ACC112 (cell line): ENCODE measurements around the gene GAS7.

Experiments
- H2AFZ ChIP-seq: fragments of 200-600 bp; sonication (generic); one replicate; pipeline ENCODE4 v1.6.0; 2017; ENCODE audit warnings: antibody characterized with exemption, low read length; ENCODE audit not compliant: unreplicated experiment
- H3K27ac ChIP-seq: fragments of 200-600 bp; sonication (generic); 2 replicates; pipeline ENCODE4 v1.5.1; 2014; ENCODE audit warnings: low read depth, mild to moderate bottlenecking, antibody characterized with exemption, low read length, moderate library complexity
- H3K27me3 ChIP-seq: fragments of 200-600 bp; sonication (generic); 2 replicates; pipeline ENCODE4 v1.6.1; 2014; ENCODE audit warnings: mild to moderate bottlenecking, antibody characterized with exemption, low read length, moderate library complexity, mixed read lengths; ENCODE audit not compliant: insufficient read depth
- H3K36me3 ChIP-seq: fragments of 200-600 bp; sonication (generic); 2 replicates; pipeline ENCODE4 v1.6.1; 2016; ENCODE audit warnings: mild to moderate bottlenecking, antibody characterized with exemption, low read length, moderate library complexity, mixed read lengths; ENCODE audit not compliant: insufficient read depth
- H3K4me1 ChIP-seq: fragments of 200-600 bp; sonication (generic); one replicate; pipeline ENCODE4 v1.6.1; 2016; ENCODE audit warnings: low read length, mixed read lengths; ENCODE audit not compliant: insufficient read depth, unreplicated experiment, control insufficient read depth
- H3K4me3 ChIP-seq: fragments of 200-600 bp; sonication (generic); 2 replicates; pipeline ENCODE4 v1.5.1; 2014; ENCODE audit warnings: mild to moderate bottlenecking, low read depth, low read length
- H3K79me2 ChIP-seq: fragments of 200-600 bp; sonication (generic); one replicate; pipeline ENCODE4 v1.6.0; 2016; ENCODE audit warnings: low read length; ENCODE audit not compliant: control insufficient read depth, unreplicated experiment, insufficient read depth

The GAS7 gene

DNA sequence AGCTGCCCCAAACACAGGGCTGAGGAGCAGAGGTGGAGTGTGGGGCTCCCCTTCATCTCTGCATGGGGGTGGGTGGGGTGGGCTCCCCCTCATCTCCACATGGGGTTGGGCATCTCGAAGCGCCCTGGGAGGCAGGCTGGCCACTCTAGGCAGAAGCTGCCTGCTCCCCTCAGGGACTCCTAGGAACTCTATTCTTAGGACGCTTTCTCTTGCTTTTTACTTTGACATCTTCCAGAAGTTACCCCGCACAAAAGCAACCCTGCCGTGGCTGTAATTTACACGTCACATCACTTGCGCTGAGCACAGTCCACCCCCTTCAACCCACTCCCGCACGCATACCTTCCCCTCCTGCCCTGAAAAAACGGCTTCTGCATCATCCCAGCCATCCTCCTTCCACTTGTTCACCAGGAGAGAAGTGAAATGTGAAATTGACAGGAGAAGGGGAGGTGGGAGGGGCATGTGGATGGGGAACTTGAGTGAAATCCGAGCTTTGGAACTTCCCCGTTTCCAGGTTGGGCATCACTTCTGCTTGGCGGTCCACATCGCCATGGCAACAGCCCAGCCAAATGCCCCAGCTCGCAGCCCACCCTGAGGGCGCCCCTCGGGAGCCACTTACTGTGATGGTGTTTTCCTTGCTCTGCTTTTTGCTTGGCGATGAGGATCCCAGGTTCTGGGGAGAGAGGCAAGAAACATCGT, 239.7 kb downstream of the GAS7 start:
- no peaks in the 10 kb centered on the region for H3K79me2 ChIP-seq
- H3K27me3 ChIP-seq: no peaks in the 10 kb centered on the region; the same call in 1 of the 2 replicates
- no peaks in the 10 kb centered on the region for H3K4me1 ChIP-seq
- no peak overlapping the region for H2AFZ ChIP-seq
- H3K4me3 ChIP-seq: no peak overlapping the region
- H3K36me3 ChIP-seq: no peaks in the 10 kb centered on the region
- H3K27ac ChIP-seq: no peak overlapping the region

DNA sequence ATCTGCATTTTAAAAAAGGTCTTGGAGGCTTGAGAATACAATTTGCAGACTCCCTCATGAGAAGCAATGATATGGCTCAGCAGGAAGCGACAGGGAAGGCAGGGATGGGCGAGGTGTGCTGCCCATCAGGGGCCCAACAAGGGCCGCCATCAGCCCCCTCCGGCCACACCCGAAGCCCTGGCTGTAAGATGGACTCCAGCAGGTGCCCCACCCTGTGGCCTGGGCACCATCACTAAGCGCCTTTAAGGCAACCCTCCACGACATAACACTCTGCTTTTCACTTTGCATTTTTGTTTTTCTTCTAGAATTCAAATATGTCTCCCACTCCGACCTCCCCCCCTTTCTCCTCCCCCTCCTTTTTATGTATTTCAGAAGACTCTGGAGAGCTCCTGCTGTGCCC, 241.2 kb downstream of the GAS7 start:
- no peaks in the 10 kb centered on the region for H3K4me1 ChIP-seq
- H3K36me3 ChIP-seq: no peaks in the 10 kb centered on the region
- no peak overlapping the region for H2AFZ ChIP-seq

DNA sequence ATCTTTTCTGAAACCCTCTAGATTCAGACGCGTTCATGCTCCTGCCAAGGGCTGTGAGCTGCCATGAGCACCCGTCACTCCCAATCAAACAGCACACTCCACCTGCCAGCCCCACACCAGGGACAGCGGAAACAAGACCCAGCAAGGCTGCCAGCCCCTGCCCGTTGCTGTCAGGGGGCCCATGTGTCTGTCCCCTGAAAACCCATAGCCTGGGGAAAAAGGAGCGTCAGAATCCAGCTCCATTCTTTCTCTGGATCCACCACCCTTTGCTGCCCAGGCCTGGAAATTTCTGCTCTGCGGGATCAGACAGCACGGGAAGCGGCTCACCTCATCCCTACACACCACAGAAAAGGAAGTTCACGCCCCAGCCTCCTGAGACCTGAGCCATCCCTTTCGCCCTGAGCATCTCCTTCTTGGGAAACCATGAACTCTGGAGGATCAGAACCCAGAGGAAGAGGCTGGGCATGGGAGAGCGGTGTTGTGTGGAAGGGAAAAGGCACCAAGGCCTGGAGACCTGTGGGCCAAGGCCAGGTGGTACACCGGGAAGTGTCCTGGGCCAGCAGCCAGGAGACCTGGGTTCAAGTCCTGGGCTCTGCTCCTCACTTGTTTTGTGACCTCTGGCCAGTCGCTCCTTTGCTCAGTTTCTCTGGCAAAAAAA, 241.8 kb downstream of the GAS7 start:
- Histone ChIP-seq H3K27ac (no peak overlapping the region), H3K4me1 (no peaks in the 10 kb centered on the region), H3K79me2 (no peaks in the 10 kb centered on the region), H3K4me3 (no peak overlapping the region), H3K36me3 (no peaks in the 10 kb centered on the region), H3K27me3 (no peaks in the 10 kb centered on the region; the same call in 1 of the 2 replicates), H2AFZ (no peak overlapping the region)

More for the DNA sequence above, 241.2 kb downstream of the GAS7 start:
- Histone ChIP-seq H3K4me3 (no peak overlapping the region), H3K27me3 (no peaks in the 10 kb centered on the region; the same call in 1 of the 2 replicates), H3K79me2 (no peaks in the 10 kb centered on the region), H3K27ac (no peak overlapping the region)

DNA sequence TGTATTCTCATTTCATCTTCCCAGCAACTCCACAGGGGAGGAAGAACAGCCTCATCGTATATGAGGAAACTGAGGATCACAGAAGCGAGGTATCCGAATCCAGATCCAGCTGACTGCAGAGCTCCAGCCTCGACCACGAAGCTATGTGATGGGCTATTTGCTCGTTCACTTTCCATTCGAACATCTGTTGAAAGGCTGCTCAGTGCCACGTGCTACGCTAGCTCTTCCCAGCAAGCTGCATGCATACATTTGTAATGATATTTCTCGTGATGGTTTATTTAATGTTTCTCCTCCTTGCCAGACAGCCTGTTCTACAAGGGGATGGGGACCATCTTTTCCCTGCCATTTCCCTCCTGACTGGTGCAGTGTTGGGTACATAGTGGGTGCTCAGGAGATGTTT, 244.9 kb downstream of the GAS7 start:
- no peak overlapping the region for H2AFZ ChIP-seq
- no peak overlapping the region for H3K4me3 ChIP-seq
- no peaks in the 10 kb centered on the region for H3K27me3 ChIP-seq
- H3K27ac ChIP-seq: no peak overlapping the region
- no peaks in the 10 kb centered on the region for H3K79me2 ChIP-seq
- H3K4me1 ChIP-seq: no peaks in the 10 kb centered on the region
- no peaks in the 10 kb centered on the region for H3K36me3 ChIP-seq

DNA sequence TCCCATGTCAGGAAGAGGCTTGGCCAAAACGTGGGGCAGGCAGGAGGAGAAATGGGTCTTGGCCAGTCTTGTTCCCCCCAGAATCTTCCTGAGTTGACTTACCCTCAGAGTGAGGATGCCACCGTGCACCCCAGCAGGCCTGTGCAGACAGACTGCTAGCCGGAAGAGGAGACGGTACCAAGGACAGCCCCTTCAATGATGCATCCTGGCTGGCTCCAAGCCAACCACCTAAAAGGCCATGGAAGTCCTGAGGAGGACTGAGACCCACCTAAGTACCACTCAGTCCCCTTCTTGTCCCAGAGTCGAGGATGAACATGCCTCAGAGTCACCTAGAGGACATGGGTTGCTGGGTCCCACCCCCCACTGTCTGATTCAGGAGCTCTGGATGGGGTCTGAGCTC, 246.6 kb downstream of the GAS7 start:
- Histone ChIP-seq H3K79me2 (no peaks in the 10 kb centered on the region), H3K27ac (no peak overlapping the region), H3K4me1 (no peaks in the 10 kb centered on the region), H3K4me3 (no peak overlapping the region), H2AFZ (no peak overlapping the region), H3K27me3 (no peaks in the 10 kb centered on the region), H3K36me3 (no peaks in the 10 kb centered on the region)

DNA sequence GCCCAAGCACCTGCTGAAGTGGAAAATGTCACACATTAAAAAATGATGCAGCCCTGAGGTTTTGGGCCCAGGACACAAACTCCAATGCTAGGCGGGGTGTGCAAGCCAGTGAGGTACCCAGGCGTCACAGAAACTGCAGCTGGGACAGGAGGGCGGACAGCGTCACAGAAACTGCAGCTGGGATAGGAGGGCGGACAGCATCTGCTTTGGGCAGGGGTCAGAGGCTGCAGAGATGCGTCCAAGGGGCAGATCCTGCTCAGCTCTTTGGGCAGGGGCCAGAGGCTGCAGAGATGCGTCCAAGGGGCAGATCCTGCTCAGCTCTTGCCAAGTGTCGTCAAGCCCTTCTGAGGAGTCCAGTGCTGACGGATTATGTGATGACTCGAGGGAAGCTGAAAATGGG, 249.5 kb downstream of the GAS7 start:
- Histone ChIP-seq H2AFZ (no peak overlapping the region), H3K4me1 (no peaks in the 10 kb centered on the region), H3K36me3 (no peaks in the 10 kb centered on the region), H3K79me2 (no peaks in the 10 kb centered on the region), H3K4me3 (no peak overlapping the region), H3K27ac (no peak overlapping the region), H3K27me3 (no peaks in the 10 kb centered on the region)

DNA sequence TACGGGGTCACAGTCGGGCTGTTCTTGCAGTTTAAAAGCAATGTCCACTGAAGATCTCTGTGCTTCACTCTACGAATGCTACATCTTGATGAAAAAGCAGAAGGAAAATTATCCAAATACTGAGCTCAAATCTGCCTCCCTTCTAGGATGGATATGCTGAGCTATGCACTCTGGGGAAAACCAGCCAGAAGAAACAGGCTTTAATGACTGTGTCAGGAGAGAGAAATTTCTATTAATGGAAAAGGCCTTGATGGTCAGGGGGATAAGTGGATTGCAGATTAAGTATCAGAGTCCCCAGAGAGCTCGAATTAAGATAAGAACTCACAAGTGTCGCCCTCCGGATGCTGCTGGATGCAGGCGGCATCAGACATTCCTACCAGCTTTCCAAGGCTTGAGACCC, 253.7 kb downstream of the GAS7 start:
- Histone ChIP-seq H3K4me3 (no peak overlapping the region), H3K27ac (no peak overlapping the region), H2AFZ (no peak overlapping the region), H3K4me1 (no peaks in the 10 kb centered on the region), H3K27me3 (no peaks in the 10 kb centered on the region), H3K36me3 (no peaks in the 10 kb centered on the region), H3K79me2 (no peaks in the 10 kb centered on the region)

DNA sequence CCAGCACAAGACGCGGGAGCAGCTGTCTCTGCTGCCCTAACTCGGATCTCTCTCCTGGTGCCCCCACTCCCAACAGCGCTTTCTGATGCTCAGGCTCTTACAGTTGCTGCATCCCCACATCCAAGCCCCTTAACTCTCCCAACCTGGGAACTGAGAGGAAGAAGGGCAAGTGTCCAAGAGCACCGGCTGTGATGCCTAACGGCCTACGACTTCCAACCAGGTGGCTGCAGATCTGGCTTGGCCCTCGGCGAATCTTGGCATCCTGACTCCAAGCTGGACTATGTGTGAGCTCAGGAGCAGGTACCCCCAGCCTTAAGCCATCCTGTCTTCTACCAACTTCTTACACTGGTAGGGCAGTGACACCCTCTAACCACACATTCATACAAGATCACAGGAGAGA, 255.1 kb downstream of the GAS7 start:
- Histone ChIP-seq H3K4me1 (no peaks in the 10 kb centered on the region), H3K27ac (no peak overlapping the region), H3K4me3 (no peak overlapping the region), H3K27me3 (no peaks in the 10 kb centered on the region), H3K79me2 (no peaks in the 10 kb centered on the region), H2AFZ (no peak overlapping the region), H3K36me3 (no peaks in the 10 kb centered on the region)

DNA sequence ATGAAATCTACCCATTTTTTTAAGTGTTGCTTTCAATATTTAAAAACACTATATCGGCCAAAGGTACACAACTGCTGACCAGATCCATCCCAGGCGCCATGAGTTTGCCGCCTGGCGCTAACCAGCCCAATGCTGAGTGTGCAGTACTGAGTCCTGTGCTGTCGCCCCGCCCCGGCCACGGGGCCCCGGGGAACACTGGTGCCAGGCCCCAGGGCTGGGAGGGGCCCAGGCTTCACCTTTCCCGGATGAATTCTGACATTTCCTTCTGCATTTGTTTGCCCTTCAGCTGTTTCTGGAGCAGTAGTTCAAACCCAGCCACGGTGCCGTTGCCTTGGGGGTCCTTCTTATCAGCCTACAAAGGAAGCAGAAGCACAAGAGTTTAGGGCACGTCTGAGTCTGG, 255.5 kb downstream of the GAS7 start:
- Histone ChIP-seq H3K79me2 (no peaks in the 10 kb centered on the region), H3K27ac (no peak overlapping the region), H3K27me3 (no peaks in the 10 kb centered on the region), H3K4me3 (no peak overlapping the region), H3K36me3 (no peaks in the 10 kb centered on the region), H2AFZ (no peak overlapping the region), H3K4me1 (no peaks in the 10 kb centered on the region)

DNA sequence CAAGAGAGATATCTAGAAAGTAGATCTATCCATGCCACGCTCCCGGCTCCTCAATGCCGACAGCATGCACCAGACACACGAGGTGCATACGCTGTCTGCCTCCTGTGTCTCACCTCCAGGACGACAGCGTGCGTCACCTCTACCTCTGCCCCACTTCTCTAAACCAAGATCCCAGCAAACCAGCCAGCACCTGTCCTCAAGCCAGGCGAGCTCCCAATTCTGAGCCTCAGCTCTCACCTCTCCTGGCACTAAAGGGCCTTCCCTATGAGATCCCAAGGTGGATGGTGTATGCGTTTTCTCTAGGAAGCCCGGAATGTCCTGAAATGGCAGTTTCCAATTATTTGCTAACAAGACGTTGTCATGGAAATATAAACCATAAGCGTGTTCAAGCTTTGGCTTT, 257.1 kb downstream of the GAS7 start:
- Histone ChIP-seq H3K4me1 (no peaks in the 10 kb centered on the region), H3K27ac (no peak overlapping the region), H3K27me3 (no peaks in the 10 kb centered on the region), H3K4me3 (no peak overlapping the region), H3K79me2 (no peaks in the 10 kb centered on the region), H3K36me3 (no peaks in the 10 kb centered on the region), H2AFZ (no peak overlapping the region)

DNA sequence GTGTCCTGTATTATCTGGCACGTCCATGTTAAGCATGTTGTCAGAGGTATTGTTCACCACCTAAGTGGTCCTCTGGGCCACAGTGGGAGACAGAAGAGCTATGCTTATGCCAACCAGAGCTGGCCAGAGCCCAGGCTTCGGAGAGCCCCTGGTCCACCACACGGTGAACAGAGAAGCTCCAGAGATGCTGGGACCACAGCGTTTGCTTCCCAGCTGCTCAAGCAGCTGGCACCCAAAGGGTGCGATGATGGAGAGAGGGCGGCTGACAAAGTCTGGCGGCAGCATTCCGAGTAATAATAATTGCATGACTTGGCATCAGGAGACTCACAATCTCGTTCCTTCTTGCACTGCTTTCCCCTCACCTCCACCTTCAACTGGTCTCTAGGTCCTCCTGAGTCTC, 257.6 kb downstream of the GAS7 start:
- H3K4me1 ChIP-seq: no peaks in the 10 kb centered on the region
- H3K27ac ChIP-seq: no peak overlapping the region
- H3K79me2 ChIP-seq: no peaks in the 10 kb centered on the region
- no peak overlapping the region for H3K4me3 ChIP-seq
- no peaks in the 10 kb centered on the region for H3K27me3 ChIP-seq
- no peaks in the 10 kb centered on the region for H3K36me3 ChIP-seq
- H2AFZ ChIP-seq: no peak overlapping the region
